ENCODE measurements around the gene KRTAP11-1.

The KRTAP11-1 gene

DNA sequence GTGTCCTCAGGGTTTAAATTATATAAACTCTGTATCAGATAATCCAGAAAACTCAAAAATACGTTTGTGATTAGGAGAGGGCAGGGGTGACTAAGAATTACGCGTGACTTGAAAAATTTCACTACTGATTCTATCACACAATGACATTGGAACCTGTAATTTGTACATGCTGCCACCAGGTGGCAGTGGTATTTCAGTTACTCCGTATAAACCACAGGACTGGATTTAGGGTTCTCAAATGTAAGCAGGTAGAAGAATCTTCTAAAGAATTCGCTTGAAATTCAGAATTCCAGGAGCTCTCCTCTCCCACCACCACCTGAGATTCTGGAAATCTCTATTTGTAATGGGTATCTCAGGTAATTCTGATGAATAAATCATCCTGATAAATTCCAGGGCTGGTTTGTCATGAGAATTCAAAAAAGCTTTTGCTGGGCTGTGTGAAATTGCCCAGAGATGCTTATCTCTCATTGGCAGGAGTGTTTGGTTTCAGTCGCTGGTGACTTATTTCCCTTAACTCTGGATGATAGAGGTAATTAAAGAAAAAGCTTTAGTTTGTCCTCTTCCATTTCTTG lies 50.1 kb downstream of the KRTAP11-1 start:
- no peak overlapping the region for H3K4me2 ChIP-seq (ENCODE audit: low read depth, low read length, poor library complexity, severe bottlenecking)

More for the DNA sequence above, 50.1 kb downstream of the KRTAP11-1 start:
- TF ChIP-seq, protein P1, sequence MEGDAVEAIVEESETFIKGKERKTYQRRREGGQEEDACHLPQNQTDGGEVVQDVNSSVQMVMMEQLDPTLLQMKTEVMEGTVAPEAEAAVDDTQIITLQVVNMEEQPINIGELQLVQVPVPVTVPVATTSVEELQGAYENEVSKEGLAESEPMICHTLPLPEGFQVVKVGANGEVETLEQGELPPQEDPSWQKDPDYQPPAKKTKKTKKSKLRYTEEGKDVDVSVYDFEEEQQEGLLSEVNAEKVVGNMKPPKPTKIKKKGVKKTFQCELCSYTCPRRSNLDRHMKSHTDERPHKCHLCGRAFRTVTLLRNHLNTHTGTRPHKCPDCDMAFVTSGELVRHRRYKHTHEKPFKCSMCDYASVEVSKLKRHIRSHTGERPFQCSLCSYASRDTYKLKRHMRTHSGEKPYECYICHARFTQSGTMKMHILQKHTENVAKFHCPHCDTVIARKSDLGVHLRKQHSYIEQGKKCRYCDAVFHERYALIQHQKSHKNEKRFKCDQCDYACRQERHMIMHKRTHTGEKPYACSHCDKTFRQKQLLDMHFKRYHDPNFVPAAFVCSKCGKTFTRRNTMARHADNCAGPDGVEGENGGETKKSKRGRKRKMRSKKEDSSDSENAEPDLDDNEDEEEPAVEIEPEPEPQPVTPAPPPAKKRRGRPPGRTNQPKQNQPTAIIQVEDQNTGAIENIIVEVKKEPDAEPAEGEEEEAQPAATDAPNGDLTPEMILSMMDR (IDR thresholded peaks at IDR 0.05; ENCODE audit: insufficient read depth, low read length, poor library complexity, severe bottlenecking) = peak; percentile 42
- no peak for TF ChIP-seq EZH2phosphoT487 (conservative IDR thresholded peaks at IDR 0.05; ENCODE audit: low read length)
- Histone ChIP-seq H3K36me3 (ENCODE audit: low read length) (no peaks in the 10 kb centered on the region), H3K4me3 (ENCODE audit: insufficient read depth, low read length, poor library complexity, severe bottlenecking) (no peak overlapping the region), H3K9me3 (ENCODE audit: insufficient read depth, low read length) (no peaks in the 10 kb centered on the region), H3K9me2 (replicated peaks; ENCODE audit: insufficient read depth, low read length) (no peaks in the 10 kb centered on the region), H2AFZ (ENCODE audit: low read depth, low read length, severe bottlenecking) (no peak overlapping the region), H3K79me2 (ENCODE audit: insufficient read depth, low read length) (no peaks in the 10 kb centered on the region), H3K27me3 (ENCODE audit: low read length) (no peaks in the 10 kb centered on the region), H4K20me1 (ENCODE audit: low read depth, low read length) (no peaks in the 10 kb centered on the region), H3K9ac (ENCODE audit: low read length) (no peak overlapping the region), H3K27ac (ENCODE audit: low read depth, low read length) (no peak overlapping the region), H3F3A (ENCODE audit: insufficient read depth) (no peaks in the 10 kb centered on the region)
